ENCODE measurements around the gene HRH4. TPM values are rescaled to one million over a fixed set of nuclear protein-coding genes. Genes with fewer than 3 reads are reported as not detected.

The HRH4 gene
- total and polyA plus RNA-seq, 2 of the 13 experiments (the other 11 are each of a cell fraction or from before 2014, with no cell fraction given): not detected

DNA sequence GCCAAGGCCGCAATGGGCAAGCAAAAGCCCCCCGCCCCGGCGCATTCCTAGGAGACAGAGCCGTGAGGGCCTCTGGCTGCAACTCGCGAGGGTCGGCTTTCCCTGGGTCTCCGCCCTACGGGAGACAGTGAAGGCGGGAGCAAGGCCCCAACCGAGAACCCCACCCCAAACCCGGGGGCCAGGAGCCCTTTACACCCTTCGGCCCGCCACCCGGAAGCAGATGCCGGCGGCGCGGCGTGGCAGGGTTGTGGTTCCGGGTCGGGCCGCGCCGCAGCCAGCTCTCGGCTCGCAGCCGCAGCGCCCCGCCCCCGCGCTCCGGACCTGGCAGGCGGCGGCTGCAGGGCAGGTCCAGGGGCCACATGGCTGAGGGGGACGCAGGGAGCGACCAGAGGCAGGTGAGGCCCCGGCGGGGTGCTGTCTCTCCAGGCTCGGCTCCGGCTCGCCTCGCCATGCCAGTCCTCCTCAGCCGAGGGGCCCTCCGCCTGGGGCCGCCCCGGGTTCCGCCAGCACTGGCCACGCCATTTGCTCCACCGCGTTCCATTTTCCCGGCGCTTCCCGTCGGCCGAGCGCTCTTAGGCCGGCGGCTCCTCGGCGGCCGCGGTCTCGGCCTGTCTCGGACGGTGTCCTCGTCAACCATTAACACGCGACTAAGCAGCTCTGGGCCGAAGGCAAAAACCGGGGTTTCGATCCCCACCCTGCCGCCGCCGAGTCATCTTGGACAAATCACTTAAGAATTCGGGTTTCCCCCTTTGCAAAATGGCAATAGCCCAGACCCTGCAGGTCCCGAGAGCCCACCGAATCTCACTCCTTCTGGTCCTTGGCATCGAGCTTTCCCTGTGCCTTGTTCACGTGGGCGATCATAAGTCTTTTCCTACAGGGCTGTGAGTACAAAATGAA, 33.8 kb upstream of the HRH4 start, which contains the start of gene IMPACT (continued):
- no peak for TF ChIP-seq ZHX1 (CRISPR knock-in tag; IDR thresholded peaks at IDR 0.05; ENCODE audit: low read depth)
- no peak for TF ChIP-seq ZNF564 (CRISPR knock-in tag; IDR thresholded peaks at IDR 0.05)
- no peak for TF ChIP-seq ZNF296 (CRISPR knock-in tag; conservative IDR thresholded peaks at IDR 0.05)
- TF ChIP-seq ZNF367 (CRISPR knock-in tag; IDR thresholded peaks at IDR 0.05; ENCODE audit: borderline replicate concordance): no peak
- no peak for TF ChIP-seq NCOA1 (CRISPR knock-in tag; IDR thresholded peaks at IDR 0.05)
- TF ChIP-seq HNRNPL (IDR thresholded peaks at IDR 0.05; ENCODE audit: low read depth, low read length): no peak
- TF ChIP-seq, protein P1, sequence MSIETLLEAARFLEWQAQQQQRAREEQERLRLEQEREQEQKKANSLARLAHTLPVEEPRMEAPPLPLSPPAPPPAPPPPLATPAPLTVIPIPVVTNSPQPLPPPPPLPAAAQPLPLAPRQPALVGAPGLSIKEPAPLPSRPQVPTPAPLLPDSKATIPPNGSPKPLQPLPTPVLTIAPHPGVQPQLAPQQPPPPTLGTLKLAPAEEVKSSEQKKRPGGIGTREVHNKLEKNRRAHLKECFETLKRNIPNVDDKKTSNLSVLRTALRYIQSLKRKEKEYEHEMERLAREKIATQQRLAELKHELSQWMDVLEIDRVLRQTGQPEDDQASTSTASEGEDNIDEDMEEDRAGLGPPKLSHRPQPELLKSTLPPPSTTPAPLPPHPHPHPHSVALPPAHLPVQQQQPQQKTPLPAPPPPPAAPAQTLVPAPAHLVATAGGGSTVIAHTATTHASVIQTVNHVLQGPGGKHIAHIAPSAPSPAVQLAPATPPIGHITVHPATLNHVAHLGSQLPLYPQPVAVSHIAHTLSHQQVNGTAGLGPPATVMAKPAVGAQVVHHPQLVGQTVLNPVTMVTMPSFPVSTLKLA (IDR thresholded peaks at IDR 0.05): no peak
- TF ChIP-seq NR3C1 (CRISPR knock-in tag; IDR thresholded peaks at IDR 0.05): no peak
- TF ChIP-seq GZF1 (CRISPR knock-in tag; IDR thresholded peaks at IDR 0.05): no peak
- TF ChIP-seq, protein P2, sequence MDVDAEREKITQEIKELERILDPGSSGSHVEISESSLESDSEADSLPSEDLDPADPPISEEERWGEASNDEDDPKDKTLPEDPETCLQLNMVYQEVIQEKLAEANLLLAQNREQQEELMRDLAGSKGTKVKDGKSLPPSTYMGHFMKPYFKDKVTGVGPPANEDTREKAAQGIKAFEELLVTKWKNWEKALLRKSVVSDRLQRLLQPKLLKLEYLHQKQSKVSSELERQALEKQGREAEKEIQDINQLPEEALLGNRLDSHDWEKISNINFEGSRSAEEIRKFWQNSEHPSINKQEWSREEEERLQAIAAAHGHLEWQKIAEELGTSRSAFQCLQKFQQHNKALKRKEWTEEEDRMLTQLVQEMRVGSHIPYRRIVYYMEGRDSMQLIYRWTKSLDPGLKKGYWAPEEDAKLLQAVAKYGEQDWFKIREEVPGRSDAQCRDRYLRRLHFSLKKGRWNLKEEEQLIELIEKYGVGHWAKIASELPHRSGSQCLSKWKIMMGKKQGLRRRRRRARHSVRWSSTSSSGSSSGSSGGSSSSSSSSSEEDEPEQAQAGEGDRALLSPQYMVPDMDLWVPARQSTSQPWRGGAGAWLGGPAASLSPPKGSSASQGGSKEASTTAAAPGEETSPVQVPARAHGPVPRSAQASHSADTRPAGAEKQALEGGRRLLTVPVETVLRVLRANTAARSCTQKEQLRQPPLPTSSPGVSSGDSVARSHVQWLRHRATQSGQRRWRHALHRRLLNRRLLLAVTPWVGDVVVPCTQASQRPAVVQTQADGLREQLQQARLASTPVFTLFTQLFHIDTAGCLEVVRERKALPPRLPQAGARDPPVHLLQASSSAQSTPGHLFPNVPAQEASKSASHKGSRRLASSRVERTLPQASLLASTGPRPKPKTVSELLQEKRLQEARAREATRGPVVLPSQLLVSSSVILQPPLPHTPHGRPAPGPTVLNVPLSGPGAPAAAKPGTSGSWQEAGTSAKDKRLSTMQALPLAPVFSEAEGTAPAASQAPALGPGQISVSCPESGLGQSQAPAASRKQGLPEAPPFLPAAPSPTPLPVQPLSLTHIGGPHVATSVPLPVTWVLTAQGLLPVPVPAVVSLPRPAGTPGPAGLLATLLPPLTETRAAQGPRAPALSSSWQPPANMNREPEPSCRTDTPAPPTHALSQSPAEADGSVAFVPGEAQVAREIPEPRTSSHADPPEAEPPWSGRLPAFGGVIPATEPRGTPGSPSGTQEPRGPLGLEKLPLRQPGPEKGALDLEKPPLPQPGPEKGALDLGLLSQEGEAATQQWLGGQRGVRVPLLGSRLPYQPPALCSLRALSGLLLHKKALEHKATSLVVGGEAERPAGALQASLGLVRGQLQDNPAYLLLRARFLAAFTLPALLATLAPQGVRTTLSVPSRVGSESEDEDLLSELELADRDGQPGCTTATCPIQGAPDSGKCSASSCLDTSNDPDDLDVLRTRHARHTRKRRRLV (CRISPR knock-in tag; IDR thresholded peaks at IDR 0.05): no peak
- TF ChIP-seq IRX3 (CRISPR knock-in tag; IDR thresholded peaks at IDR 0.05; ENCODE audit: borderline replicate concordance, low read depth): 0 out of 2 replicates have a peak, but pooled peaks have one; percentile 75
- no peak for TF ChIP-seq ELF4 (CRISPR knock-in tag; IDR thresholded peaks at IDR 0.05; ENCODE audit: borderline replicate concordance)
- no peak for TF ChIP-seq SNRNP70 (IDR thresholded peaks at IDR 0.05; ENCODE audit: low read depth, low read length)
- TF ChIP-seq MXD4 (CRISPR knock-in tag; IDR thresholded peaks at IDR 0.05): no peak
- no peak for TF ChIP-seq ZNF605 (CRISPR knock-in tag; IDR thresholded peaks at IDR 0.05)
- TF ChIP-seq, protein P3, sequence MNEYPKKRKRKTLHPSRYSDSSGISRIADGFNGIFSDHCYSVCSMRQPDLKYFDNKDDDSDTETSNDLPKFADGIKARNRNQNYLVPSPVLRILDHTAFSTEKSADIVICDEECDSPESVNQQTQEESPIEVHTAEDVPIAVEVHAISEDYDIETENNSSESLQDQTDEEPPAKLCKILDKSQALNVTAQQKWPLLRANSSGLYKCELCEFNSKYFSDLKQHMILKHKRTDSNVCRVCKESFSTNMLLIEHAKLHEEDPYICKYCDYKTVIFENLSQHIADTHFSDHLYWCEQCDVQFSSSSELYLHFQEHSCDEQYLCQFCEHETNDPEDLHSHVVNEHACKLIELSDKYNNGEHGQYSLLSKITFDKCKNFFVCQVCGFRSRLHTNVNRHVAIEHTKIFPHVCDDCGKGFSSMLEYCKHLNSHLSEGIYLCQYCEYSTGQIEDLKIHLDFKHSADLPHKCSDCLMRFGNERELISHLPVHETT (CRISPR knock-in tag; conservative IDR thresholded peaks at IDR 0.05): 0 out of 2 replicates have a peak, but pooled peaks have one; percentile 26
- no peak for TF ChIP-seq JDP2 (CRISPR knock-in tag; IDR thresholded peaks at IDR 0.05; ENCODE audit: borderline replicate concordance)
- peak; percentile 54; the same call in 1 of the 2 replicates for TF ChIP-seq ZNF891 (CRISPR knock-in tag; IDR thresholded peaks at IDR 0.05)
